Measurements from ENCODE around the gene RP9. TPM values are rescaled to one million over a fixed set of nuclear protein-coding genes. Genes with fewer than 3 reads are reported as not detected.

The RP9 gene
- total RNA-seq, 2 donors from 2014 or later = 15.0 to 18.0 TPM

GRCh38 chr7:33055158-33055557, 54.0 kb downstream of the RP9 start:
- H3K27me3 ChIP-seq (ENCODE audit: control insufficient read depth, insufficient read depth, low read length, poor library complexity, severe bottlenecking) = no peaks in the 10 kb centered on the region
- peaks cover 7% of the 10 kb centered on the region for H3K36me3 Mint-ChIP-seq (ENCODE audit: low read depth)
- no peaks in the 10 kb centered on the region for H3K9me3 Mint-ChIP-seq

GRCh38 chr7:33054261-33054964, 54.8 kb downstream of the RP9 start:
- Histone ChIP-seq H3K9ac (ENCODE audit: extremely low read depth, low read length, poor library complexity, severe bottlenecking) (no peak overlapping the region), H3K9me3 (ENCODE audit: control insufficient read depth, low read length) (no peaks in the 10 kb centered on the region), H3K4me1 (ENCODE audit: control insufficient read depth, insufficient read depth, low read length) (peaks cover 4% of the 10 kb centered on the region), H3K27ac (ENCODE audit: low read depth, low read length) (no peak overlapping the region), H3K36me3 (ENCODE audit: control insufficient read depth, insufficient read depth, low read length) (peaks cover 3% of the 10 kb centered on the region), H3K4me3 (ENCODE audit: low read length) (no peak overlapping the region), H3K27me3 (ENCODE audit: control insufficient read depth, insufficient read depth, low read length, poor library complexity, severe bottlenecking) (no peaks in the 10 kb centered on the region)
- Mint-ChIP-seq H3K27ac (no peak overlapping the region), H3K36me3 (ENCODE audit: low read depth) (peaks cover 7% of the 10 kb centered on the region), H3K27me3 (ENCODE audit: insufficient read depth) (no peaks in the 10 kb centered on the region), H3K9me3 (no peaks in the 10 kb centered on the region), H3K4me3 (no peak overlapping the region), H3K4me1 (peaks cover 14% of the 10 kb centered on the region)
- no peak for TF ChIP-seq CTCF (conservative IDR thresholded peaks at IDR 0.05)
- 83 to 97% methylated on average over 1 to 2 of the region's 2 CpGs for WGBS, 2 experiments (ENCODE audit: insufficient coverage in 1 of 2, insufficient read length in 1 of 2)
- DNase-seq = no peak

More at GRCh38 chr7:33055158-33055557, 54.0 kb downstream of the RP9 start:
- no peak for DNase-seq
- H3K27ac ChIP-seq (ENCODE audit: low read depth, low read length) = no peak overlapping the region
- H3K4me1 ChIP-seq (ENCODE audit: control insufficient read depth, insufficient read depth, low read length) = peaks cover 3% of the 10 kb centered on the region
- WGBS, 2 experiments (ENCODE audit: insufficient coverage in 1 of 2, insufficient read length in 1 of 2) = 93 to 98% methylated on average over 2 to 5 of the region's 5 CpGs
- no peak overlapping the region for H3K4me3 ChIP-seq (ENCODE audit: low read length)
- Mint-ChIP-seq H3K4me3 (no peak overlapping the region), H3K4me1 (peaks cover 15% of the 10 kb centered on the region), H3K27ac (no peak overlapping the region), H3K27me3 (ENCODE audit: insufficient read depth) (no peaks in the 10 kb centered on the region)
- TF ChIP-seq CTCF (conservative IDR thresholded peaks at IDR 0.05) = no peak
- H3K9ac ChIP-seq (ENCODE audit: extremely low read depth, low read length, poor library complexity, severe bottlenecking) = no peak overlapping the region
- peaks cover 3% of the 10 kb centered on the region for H3K36me3 ChIP-seq (ENCODE audit: control insufficient read depth, insufficient read depth, low read length)
- H3K9me3 ChIP-seq (ENCODE audit: control insufficient read depth, low read length) = no peaks in the 10 kb centered on the region

- no peaks in the 10 kb centered on the region for H3K9me3 Mint-ChIP-seq
- H3K27me3 Mint-ChIP-seq (ENCODE audit: insufficient read depth) = no peaks in the 10 kb centered on the region
- H3K4me1 Mint-ChIP-seq = peaks cover 14% of the 10 kb centered on the region
- no peak overlapping the region for H3K27ac Mint-ChIP-seq
- H3K27me3 ChIP-seq (ENCODE audit: control insufficient read depth, insufficient read depth, low read length, poor library complexity, severe bottlenecking) = no peaks in the 10 kb centered on the region
- no peak overlapping the region for H3K4me3 ChIP-seq (ENCODE audit: low read length)
- H3K4me3 Mint-ChIP-seq = no peak overlapping the region
- TF ChIP-seq CTCF (conservative IDR thresholded peaks at IDR 0.05) = no peak
- no peak overlapping the region for H3K27ac ChIP-seq (ENCODE audit: low read depth, low read length)
- WGBS, 2 experiments (ENCODE audit: insufficient coverage in 1 of 2, insufficient read length in 1 of 2) = 92% methylated on average over 1 of the region's 1 CpG; no CpG with 5 or more reads in 1 of the 2 experiments
- no peaks in the 10 kb centered on the region for H3K9me3 ChIP-seq (ENCODE audit: control insufficient read depth, low read length)
- DNase-seq = no peak
- peaks cover 3% of the 10 kb centered on the region for H3K36me3 ChIP-seq (ENCODE audit: control insufficient read depth, insufficient read depth, low read length)
- H3K9ac ChIP-seq (ENCODE audit: extremely low read depth, low read length, poor library complexity, severe bottlenecking) = no peak overlapping the region
- H3K36me3 Mint-ChIP-seq (ENCODE audit: low read depth) = peaks cover 6% of the 10 kb centered on the region
- H3K4me1 ChIP-seq (ENCODE audit: control insufficient read depth, insufficient read depth, low read length) = peaks cover 4% of the 10 kb centered on the region
Observed at GRCh38 chr7:33053721-33054120, 55.5 kb downstream of the RP9 start.

All from endodermal cell (in vitro differentiated cells).